SK-N-MC (cell line): ENCODE measurements around the gene ZEB2.

Experiments
- EZH2 ChIP-seq: fragments of 200-600 bp; sonication (generic); IDR thresholded peaks from one replicate; pipeline ENCODE4 v1.6.1; 2017; ENCODE audit warnings: antibody characterized with exemption
- FOXP2 ChIP-seq: optimal IDR thresholded peaks from 2 replicates; pipeline ENCODE3; 2011; ENCODE audit warnings: mild to moderate bottlenecking, moderate library complexity; ENCODE audit not compliant: insufficient read depth; ENCODE audit errors: extremely low read length, control extremely low read depth
- POLR2AphosphoS5 ChIP-seq: IDR thresholded peaks from 2 replicates; pipeline ENCODE4 v1.6.1; 2012; ENCODE audit warnings: mild to moderate bottlenecking, low read depth, low read length, borderline replicate concordance

GRCh38 chr2:144493027-144493809 lies 26.7 kb downstream of the ZEB2 start:
- no peak for TF ChIP-seq EZH2
- no peak for TF ChIP-seq POLR2AphosphoS5
- no peak for TF ChIP-seq FOXP2
